Right atrium auricular region (tissue), 2 donors: ENCODE data around the gene LRRK2. TPM values are rescaled to one million over a fixed set of nuclear protein-coding genes. Genes with fewer than 3 reads are reported as not detected.
"Not testable (repeated sequence)": the region's sequence is repeated elsewhere in the genome, so short reads cannot be mapped to it uniquely, and the experiment has no call there.

Source experiments
- DNase-seq: peaks from one replicate; pipeline ENCODE4 v3.0.0-alpha.2; 2019; ENCODE audit warnings: low spot score
- H3K27ac ChIP-seq, 2 donors: fragments of 200-600 bp; sonication (generic); 1 replicate in 1 of 2; 2 replicates in 1 of 2; pipeline ENCODE4 v1.5.1; 2016 to 2019
- H3K27me3 ChIP-seq, 2 donors: fragments of 200-600 bp; sonication (generic); one replicate each; pipeline versions ENCODE4 v1.5.1 to v1.6.0; 2017 to 2019
- H3K36me3 ChIP-seq: fragments of 200-600 bp; sonication (generic); one replicate; pipeline ENCODE4 v1.5.1; 2016
- H3K4me1 ChIP-seq, 2 donors: fragments of 200-600 bp; sonication (generic); one replicate each; pipeline versions ENCODE4 v1.5.1 to v1.6.0; 2017 to 2019
- H3K4me3 ChIP-seq, 2 donors: fragments of 200-600 bp; sonication (generic); 1 replicate in 1 of 2; 2 replicates in 1 of 2; pipeline ENCODE4 v1.5.1; 2017 to 2019; ENCODE audit warnings: mild to moderate bottlenecking in 1 of 2, moderate library complexity in 1 of 2
- H3K9me3 ChIP-seq, 2 donors: fragments of 200-600 bp; sonication (generic); one replicate each; pipeline ENCODE4 v1.5.1; 2019
- total RNA-seq, 2 donors: library from RNA; depleted of rRNA; stranded (reverse); fragments of >200 nt; gene quantifications; one replicate each; pipeline ENCODE4 v1.1.0, GENCODE V29; 2016
- TF ChIP-seq, protein P1 (sequence below), 2 donors: fragments of 200-600 bp; sonication (generic); IDR thresholded peaks; one replicate each; pipeline ENCODE4 v1.5.1; 2019; ENCODE audit warnings: antibody characterized with exemption in 2 of 2

LRRK2 gene
- total RNA-seq, 2 donors from 2014 or later = 7.1 to 8.6 TPM

DNA sequence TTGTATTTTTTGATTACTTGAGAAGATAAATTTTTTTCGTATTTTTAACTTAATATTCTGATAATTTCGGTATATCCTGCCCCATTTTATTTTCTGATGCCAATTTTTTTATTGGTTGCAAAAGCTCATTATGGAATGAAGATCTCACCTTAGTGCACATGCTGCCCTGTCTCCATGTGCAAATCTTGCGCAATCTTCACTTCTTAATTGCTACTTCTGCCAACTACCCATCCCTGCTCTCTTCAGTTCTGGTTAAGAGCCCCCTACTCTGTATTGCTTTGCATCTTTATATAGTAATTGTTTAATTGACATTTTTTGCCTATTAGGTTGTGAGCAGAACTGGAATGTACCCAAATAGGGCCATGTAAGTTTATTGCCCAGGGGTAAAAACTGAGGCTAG is 20.5 kb upstream of the LRRK2 start:
- Histone ChIP-seq H3K36me3 (no peaks in the 10 kb centered on the region), H3K4me3 (no peak overlapping the region), H3K27ac (no peak overlapping the region), H3K9me3 (no peaks in the 10 kb centered on the region), H3K4me1 (no peaks in the 10 kb centered on the region), H3K27me3 (no peaks in the 10 kb centered on the region)
- no peak for DNase-seq
- TF ChIP-seq, protein P1, sequence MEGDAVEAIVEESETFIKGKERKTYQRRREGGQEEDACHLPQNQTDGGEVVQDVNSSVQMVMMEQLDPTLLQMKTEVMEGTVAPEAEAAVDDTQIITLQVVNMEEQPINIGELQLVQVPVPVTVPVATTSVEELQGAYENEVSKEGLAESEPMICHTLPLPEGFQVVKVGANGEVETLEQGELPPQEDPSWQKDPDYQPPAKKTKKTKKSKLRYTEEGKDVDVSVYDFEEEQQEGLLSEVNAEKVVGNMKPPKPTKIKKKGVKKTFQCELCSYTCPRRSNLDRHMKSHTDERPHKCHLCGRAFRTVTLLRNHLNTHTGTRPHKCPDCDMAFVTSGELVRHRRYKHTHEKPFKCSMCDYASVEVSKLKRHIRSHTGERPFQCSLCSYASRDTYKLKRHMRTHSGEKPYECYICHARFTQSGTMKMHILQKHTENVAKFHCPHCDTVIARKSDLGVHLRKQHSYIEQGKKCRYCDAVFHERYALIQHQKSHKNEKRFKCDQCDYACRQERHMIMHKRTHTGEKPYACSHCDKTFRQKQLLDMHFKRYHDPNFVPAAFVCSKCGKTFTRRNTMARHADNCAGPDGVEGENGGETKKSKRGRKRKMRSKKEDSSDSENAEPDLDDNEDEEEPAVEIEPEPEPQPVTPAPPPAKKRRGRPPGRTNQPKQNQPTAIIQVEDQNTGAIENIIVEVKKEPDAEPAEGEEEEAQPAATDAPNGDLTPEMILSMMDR (IDR thresholded peaks at IDR 0.05) = no peak

DNA sequence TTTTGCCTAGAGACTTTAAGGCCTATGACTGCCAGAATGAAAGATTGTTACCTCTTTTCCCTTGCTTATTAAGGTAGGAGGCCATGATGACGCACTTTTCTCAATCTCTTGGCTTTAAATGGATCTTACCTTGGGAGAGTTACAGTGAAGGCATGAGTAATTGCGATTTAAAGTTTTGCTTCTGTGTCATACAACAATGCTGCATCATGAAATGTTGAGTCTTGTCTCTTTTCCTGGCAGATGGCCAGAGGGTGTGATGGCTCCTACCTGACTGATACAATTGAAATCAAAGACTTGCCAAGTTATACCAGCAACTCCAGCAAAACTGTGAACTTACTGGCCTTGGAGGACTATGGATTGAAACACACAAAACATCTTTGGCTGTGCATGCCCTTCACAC is 17.2 kb upstream of the LRRK2 start:
- H3K36me3 ChIP-seq = no peaks in the 10 kb centered on the region
- TF ChIP-seq, protein P1 (IDR thresholded peaks at IDR 0.05) = no peak
- no peak overlapping the region for H3K27ac ChIP-seq
- H3K27me3 ChIP-seq = no peaks in the 10 kb centered on the region
- H3K4me3 ChIP-seq = no peak overlapping the region
- H3K9me3 ChIP-seq = no peaks in the 10 kb centered on the region
- DNase-seq = no peak
- H3K4me1 ChIP-seq = no peaks in the 10 kb centered on the region

GRCh38 chr12:40208707-40209446 is 15.9 kb upstream of the LRRK2 start:
- Histone ChIP-seq H3K27me3 (no peaks in the 10 kb centered on the region), H3K36me3 (no peaks in the 10 kb centered on the region), H3K9me3 (no peaks in the 10 kb centered on the region), H3K4me1 (no peaks in the 10 kb centered on the region), H3K27ac (no peak overlapping the region), H3K4me3 (no peak overlapping the region)
- TF ChIP-seq, protein P1 (IDR thresholded peaks at IDR 0.05) = no peak
- DNase-seq = no peak

DNA sequence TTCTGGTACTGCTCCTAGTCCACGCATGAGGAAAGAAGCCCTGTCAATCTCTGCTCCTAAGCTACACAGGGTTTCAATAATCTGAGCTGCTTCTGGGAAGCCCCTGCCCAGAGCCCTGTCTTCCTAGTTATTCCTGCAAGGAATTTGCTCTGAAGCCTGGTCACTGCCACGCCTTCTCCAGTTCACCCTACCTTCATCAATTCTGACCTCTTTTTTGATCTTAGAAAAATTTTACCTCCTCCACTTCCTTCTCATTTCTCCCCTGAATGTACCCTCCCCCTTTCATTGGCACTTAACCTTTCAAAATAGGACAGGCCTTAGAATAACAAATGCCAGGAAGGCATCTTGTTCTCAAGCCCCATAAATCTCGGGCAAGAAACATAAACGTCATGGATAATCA is 14.9 kb upstream of the LRRK2 start:
- Histone ChIP-seq H3K36me3 (no peaks in the 10 kb centered on the region), H3K4me1 (no peaks in the 10 kb centered on the region), H3K4me3 (no peak overlapping the region), H3K27ac (no peak overlapping the region), H3K9me3 (no peaks in the 10 kb centered on the region), H3K27me3 (no peaks in the 10 kb centered on the region)
- DNase-seq = no peak
- TF ChIP-seq, protein P1 (IDR thresholded peaks at IDR 0.05) = no peak

DNA sequence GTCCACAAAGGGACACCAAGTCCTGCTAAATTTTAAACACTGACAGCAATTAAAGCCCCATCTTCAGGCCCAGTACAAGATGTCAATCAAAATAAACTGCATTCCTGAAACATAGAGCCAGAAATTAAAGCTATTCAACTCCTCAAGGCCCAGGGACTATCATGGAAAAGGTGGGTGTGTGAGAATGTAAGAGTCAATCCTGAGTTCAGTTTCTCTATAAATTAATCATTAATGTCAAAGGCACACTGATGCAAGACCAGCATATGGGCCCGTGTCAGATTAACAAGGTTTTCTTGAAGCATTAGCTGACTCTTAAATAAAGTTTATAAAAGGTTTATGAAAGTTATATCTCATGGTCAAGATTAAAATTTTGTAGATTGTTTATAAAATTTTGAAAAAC is 13.6 kb upstream of the LRRK2 start:
- not testable (repeated sequence) for H3K4me1 ChIP-seq, H3K27ac ChIP-seq, DNase-seq, H3K9me3 ChIP-seq, H3K27me3 ChIP-seq, H3K4me3 ChIP-seq, H3K36me3 ChIP-seq

- Histone ChIP-seq H3K36me3 (no peaks in the 10 kb centered on the region), H3K27me3 (no peaks in the 10 kb centered on the region), H3K4me3 (no peak overlapping the region), H3K4me1 (no peaks in the 10 kb centered on the region), H3K9me3 (no peaks in the 10 kb centered on the region), H3K27ac (no peak overlapping the region)
- no peak for DNase-seq
- TF ChIP-seq, protein P1 (IDR thresholded peaks at IDR 0.05) = no peak
Observed at GRCh38 chr12:40212566-40212965, 12.2 kb upstream of the LRRK2 start.
